Right hindlimb (tissue), 1 donor: ENCODE data around the gene NCOA1.
A peak's percentile ranks its signal among the peaks of the same experiment; 100 is the strongest.
"Not testable (repeated sequence)": the region's sequence is repeated elsewhere in the genome, so short reads cannot be mapped to it uniquely, and the experiment has no call there.

Source experiments
- DNase-seq: peaks from one replicate; pipeline ENCODE4 v3.0.0-alpha.2; 2018

Gene NCOA1

DNA sequence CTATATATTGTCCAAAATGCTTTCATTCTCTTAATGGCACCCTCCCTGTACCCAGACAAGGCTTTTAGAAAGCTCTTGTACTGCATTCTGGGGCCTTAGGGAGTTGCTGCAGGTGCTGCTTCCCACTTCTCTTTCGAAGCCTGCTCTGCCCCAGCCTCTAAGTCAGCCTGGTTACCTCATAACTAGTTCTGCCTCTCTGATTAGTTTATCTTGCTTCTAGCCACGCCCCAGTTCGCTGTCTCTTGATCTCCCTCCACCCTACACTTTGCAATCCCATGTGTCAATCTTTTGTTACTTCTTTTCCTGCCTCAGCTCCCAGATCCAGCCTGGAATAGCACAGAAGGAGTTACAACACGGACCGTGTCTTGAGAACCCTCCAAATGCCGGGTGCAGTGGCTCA, 13.8 kb upstream of the NCOA1 start:
- DNase-seq, result no peak

DNA sequence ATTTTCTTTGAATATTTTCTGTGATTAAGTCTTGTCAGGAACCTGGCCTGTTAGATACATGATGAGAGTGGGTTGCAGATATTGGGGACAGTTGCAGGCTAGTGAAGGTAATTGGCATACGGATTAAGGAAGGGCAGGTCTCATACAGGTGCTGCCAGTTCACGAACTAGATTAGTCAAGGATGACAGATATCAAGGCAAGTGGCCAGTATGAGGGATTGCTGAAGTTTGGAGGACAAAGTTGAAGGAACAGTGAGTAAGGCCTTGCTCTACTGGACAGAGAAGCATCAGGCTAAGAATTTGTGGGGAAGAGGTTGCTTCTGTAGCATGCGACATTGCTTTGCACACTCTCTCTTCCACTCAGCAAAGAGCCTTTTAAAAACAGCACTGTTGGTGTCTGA, 12.8 kb upstream of the NCOA1 start:
- no peak for DNase-seq

DNA sequence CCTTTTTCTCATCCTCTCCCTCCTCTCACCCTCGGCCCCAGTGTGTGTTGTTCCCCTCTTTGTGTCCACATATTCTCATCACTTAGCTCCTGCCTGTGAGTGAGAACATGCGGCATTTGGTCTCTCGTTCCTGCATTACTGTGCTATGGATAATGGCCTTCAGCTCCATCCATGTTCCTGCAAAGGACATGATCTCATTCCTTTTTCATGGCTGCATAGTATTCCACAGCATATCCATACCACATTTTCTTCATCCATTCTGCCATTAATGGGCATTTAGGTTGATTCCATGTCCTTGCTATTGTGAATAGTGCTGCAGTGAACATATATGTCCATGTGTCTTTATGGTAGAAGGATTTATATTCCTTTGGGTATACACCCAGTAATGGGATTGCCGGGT, 10.8 kb upstream of the NCOA1 start:
- no peak for DNase-seq

DNA sequence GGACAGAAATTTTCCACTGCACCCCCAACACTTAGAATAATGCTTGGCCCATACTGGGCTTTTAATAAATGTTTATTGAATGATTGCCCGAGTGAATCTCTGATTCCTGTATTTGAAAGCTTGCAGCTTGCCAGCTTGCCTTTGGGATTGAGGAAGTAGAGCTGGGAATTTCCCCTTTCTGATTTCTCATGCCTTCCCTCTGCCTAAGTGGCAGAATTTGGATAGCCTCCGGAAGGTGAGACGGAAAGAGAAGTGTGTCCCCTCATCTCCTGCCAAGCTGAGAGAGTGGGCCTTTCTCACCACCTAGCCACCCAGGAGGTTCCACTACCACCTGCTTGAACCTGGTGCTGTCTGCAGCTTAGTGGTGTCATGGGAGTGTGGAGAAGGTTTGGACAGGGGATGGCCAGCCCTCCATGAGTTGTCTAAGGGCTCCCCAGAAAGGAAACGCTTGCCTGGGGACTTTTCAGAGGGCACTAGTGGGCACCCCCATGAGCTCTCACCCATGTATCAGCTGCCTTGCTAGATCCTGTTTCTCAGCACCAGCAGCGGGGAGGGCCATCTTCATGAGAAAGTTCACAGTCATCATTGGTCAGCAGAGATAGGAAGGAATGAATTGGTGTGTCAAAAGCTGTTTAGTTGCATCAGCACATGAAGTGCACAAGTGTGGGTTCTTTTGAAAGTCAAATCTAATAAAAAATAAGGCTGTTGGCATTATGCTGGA, 8.6 kb upstream of the NCOA1 start:
- DNase-seq, result no peak

DNA sequence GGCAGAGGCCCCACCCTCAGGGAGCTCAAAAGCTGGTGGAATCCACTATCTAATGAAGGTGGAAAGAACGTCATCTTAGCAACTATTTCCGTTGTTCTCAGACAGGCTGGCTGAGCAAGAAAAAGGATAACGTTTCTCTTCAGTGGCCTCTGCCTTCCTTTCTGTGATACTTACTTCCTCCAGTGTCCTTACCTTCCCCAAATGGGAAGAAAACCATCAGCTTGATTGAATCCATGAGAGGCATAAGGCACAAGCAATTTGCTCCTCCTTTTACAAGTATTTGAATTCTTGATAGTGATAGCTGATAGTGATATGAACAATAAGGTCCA, 8.1 kb upstream of the NCOA1 start:
- DNase-seq, result no peak

DNA sequence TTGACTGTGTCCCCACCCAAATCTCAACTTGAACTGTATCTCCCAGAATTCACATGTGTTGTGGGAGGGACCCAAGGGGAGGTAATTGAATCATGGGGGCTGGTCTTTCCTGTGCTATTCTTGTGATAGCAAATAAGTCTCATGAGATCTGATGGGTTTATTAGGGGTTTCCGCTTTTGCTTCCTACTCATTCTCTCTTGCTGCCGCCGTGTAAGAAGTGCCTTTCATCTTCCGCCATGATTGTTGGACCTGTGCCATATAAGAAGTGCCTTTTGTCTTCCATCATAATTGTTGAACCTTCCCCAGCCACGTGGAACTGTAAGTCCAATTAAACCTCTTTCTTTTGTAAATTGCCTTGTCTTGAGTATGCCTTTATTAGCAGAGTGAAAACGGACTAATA, 6.4 kb upstream of the NCOA1 start:
- DNase-seq, result not testable (repeated sequence)

DNA sequence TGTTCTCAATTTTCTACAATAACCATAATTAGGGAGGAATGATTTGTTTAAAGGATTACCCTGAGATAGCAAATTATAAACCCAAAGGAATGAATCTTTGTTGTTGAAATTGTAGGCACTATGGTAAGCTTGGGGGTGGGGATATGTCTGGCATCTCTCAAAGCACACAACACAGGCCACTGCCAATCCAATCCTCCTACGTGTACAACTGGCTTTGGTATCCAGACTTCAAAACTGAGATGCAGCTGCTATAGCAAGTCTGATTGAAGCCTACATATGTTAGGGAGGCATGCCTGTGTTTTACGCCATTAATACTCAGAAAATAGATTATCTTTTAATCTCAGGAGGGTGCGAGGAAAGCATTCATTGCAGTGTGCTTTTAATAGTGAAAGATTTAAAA, 5.9 kb upstream of the NCOA1 start:
- DNase-seq, result peak; percentile 43

DNA sequence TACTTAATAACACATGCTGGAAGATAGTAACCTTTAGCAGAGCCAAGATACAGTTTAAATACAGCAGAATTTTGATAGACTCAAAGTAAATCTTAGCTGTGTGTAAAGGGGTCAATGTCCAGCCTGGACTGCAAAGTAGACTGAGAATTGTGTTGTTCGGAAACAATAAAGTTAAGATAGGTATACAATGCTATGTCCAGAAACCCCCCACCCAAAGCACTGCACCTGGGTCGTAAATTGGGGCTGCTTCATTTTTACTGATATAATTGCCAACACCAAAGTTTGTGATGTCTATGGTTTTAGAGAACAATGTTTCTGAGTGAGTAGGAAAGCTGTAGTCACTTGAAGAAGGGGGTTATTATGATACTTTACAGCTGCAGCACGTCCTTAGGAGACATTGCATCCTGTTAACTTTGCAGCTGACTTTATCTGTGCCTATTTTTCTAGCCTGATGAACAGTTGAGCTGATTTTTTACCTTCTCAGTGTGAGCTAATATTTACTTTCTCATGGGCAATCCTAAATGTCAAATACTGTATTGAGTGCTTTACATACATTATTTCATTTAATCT, 4.3 kb upstream of the NCOA1 start:
- DNase-seq, result no peak

DNA sequence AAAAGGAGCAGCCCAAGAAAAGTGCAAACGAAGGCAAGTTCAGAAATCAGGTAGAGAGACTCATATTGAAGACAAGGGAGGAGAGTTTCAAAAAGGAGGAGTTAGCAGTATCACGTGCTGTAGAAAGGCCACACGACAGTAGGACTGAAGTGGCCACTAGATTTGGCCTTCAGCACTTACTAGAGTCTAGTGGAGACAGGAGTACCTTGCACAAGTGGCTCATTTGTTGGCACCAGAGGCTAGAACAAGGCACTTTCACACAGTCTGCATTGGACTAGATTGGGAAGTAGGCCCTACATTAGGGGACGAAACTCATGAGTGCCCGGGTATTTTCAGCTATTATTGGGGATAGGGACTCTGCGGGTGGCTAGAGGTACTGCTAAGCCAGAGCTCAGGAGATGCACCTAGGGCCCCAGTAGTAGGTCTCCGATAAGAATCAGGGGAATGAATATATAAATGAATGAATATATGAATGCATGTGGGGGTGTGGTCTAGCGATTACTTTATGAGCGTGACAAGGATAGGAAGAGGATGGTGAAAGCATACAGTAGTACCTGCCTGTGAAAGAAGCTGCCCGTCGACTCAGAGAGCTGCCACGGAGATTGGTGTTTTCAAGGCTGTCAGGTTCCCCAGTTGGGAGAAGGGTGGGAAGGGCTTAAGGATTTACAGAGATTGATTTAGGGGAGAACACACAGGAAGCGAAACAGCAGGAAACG, 1.4 kb upstream of the NCOA1 start:
- DNase-seq, result no peak

DNA sequence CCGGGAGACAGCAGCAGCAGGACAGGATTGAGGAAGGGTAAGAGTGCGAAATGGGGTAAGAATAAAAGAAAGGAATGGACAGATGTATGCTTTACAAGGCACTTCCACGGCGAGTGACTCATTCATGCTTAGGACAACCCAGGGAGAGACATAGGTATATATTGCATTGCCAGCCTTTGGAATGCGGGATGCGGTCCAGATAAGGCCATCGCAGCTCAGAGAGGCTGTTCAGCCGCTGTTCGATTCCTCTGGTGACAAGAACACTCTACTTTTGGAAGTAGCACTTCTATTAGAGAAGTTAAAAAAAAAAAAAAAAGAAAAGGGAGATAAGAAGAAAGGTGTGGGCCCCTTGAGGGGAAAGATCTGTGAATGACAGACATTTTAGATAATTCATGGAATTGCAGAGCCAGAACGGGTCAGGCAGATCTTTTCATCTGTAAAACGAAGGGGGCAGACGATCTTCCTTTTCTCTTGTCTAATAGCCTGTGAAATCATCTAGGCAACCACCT, 819 bp upstream of the NCOA1 start:
- DNase-seq, result peak; percentile 33

DNA sequence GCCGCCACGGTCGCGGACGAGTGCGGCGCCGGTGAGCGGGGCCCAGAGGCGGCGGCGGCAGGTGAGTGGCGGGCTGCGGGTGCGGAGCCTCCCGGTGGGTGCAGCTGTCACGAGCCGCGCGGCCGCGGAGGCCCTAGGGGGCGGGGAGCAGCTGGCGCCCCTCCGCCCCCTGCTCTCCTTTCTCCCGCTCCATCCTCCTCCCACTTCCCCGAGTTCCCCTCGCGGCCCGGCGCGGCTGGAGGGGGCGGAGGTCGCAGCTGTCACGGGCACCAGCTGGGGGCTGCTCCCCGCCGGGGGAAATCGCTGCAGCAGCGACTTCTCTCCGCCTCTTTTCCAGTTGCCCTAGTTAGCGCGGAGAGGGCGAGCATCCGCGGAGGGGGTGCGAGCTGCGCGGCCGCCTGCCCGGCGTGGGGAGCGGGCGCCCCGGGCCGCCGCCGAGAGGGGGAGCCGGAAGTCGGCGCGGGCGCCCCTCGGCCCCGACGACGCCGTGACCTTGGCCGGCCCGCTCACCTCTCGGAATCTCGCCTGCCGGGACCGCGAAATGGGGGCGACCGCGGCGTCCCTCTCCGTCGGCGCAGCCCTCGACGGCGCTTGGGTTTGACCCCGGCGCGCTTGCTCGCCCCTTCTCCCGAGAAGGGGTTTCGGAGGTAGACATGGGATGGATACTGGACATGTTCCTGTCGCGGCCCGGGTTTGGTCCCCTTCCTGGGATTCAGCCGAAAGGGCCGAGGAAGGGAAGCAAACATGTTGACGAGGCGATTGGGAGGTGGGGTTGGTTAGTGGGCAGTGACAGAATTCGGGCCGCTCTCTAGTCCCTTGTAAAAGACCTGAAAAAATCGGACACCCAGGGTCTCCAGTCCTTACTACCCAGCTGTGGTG, 727 bp downstream of the NCOA1 start:
- DNase-seq, result peak; percentile 90

DNA sequence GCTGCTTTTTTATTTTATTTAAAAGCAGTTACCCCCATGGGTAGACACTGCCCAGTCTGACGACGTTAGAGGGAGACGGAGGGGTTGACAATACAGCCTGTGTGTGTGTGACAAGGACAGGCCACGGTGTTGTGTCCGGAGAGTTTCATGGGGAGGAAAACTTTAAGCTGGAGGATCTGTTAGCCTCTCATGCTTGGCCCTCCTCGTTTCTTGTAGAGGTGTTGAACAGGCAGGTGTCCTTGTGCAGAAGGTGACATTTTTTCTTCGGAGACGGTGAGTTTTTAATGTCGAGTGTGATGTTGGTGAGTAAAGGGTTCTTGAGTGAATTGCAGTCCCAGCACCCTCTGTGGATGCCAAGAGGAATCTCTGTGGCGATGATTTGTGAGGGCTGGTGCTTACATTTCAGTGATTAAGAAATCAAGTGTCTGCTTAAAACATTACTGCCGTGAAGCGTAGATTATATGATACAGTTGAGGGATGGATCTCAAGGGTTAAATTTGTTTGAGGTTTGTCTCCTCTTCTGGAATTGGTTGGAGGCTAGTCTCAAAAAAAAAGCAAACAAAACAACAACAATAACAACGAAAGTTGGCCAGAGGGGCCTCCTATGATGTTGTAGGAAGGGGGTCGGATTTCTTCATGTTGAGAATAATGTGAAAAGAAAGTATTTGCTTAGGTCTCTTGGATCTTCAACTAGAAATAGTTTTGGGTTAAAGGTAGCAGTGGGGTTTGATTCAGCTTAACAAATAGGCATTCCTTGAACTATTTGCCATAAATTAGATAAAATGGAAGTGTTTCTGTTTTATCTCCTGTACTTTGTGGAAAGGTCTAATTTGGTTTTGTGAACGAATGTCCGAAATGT, 1.6 kb downstream of the NCOA1 start:
- no peak for DNase-seq

DNA sequence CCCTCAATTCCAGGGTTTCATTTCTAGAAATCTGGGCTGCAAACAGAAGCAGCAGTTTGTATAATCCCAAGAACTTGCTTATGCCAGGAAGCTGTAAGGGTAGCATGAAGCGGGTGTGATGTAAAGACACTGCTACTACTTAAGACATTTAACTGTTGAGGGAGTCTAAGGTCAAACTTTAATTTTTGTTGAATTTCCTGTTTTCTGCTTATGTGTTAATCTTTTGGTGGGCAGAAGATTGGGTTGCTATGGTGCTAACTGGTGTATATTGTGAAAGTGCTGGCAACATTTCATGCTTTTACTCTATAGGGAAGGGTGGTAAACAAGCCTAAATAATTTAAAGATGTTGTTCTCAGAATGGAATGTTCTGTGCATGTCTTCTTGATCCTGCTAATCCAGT, 2.7 kb downstream of the NCOA1 start:
- no peak for DNase-seq

DNA sequence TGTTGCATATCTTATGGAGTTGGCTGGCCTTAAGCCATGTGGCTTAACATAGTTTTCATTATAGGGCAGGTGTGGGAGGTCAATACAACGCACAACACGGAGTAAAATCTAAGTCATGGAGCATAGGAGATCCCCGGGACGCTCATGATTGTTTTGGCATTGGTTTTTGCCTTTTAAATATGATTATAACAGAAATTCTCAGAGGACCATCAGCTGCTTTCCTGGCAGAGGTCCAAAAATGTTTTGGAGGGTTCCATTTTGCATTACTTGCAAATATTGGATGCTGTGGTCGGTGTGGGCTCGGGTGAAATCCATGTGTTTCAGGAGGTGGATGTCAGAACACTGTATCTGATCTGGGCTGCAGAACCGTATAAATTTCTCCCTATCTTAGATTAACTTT, 3.4 kb downstream of the NCOA1 start:
- DNase-seq, result no peak

DNA sequence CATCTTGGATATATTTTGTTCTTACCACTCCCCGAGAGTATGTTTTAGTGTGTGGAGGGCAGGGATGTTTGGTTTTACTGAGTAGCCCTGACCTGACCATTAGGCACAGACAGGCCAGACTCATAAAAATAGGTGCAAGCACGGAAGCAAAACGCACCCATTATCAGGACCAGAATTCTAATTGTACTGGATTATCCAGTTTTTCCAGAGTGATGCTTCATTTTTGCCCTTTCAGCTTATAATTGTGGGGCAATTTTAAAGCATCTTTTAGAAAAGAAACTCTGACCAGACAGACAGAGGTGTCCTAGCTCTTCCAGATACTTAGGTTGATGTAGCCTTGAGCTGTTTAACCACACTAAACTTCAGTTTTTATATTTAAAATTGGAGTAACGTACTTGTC, 4.4 kb downstream of the NCOA1 start:
- DNase-seq, result no peak

DNA sequence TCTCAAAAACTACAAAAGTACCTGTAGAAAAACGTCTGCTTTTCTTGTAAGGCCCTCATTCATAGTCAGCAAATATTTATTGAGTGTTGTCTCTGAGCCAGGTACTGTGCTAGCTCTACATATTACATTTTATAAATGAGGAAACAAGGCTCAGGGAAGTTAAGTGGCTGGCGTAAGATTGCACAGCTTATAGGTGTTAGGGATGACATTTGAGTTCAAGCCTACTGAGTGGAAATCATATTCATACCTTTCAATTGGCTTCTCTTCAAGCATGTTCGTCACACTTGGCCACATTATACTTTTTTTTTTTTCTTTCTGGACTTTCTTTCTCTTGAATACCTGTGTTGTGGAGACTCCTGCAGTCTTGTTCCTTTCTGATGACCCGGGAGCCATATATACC, 5.9 kb downstream of the NCOA1 start:
- DNase-seq, result no peak

DNA sequence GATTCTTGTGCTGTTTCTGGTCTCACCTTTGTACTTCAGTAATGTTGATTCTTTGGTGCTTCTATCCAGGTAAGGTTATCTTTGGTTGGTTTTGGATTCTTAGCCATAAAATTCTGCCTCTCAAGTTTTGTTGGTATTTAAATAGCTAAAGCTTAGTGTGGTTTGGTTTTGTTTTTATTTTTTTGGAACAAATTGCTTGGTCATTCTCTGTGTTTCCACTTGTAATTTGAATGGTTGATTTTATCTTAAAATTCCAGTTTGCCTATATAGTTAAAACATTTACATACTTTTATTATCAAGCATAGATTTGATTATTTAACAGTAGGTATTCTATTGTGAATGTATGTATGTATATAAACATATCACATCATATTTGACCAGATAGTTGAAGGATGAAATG, 6.6 kb downstream of the NCOA1 start:
- DNase-seq, result no peak

DNA sequence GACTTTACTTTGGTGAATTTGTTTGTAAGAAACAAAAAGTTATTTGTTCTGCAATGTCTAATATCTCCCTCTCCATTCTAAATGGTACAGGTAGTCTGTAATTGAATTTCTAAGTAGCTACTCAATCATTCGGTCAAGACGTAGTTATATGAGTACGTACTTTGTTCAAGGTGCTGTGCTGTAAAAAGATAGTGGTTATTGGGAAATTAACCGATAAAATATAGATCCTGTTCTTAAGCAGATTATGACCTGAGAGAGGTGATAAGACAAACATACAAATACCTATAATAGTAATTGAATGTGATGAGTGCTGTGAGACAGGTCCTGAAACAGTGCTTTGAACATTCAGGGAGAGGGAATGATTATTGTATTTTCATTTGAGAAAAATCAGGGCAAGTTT, 7.1 kb downstream of the NCOA1 start:
- no peak for DNase-seq

DNA sequence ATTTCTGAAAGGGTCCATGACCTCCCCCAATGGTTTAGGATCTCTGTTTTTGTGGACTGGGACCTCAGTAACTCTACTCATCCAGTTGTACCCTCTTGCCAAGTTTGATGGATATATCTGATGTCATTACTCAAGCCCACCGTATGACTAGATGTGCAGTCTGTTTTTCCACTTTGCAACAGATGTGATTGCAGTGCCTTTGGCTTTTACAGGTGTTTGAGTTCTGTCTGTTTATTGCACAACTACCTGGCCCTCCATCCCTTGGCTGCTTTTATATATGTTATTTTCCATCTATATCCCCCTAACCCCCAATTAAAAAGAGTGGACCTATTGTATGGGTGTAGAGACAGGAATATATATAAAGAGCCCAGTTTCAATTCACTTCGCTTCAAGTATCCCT, 10.8 kb downstream of the NCOA1 start:
- DNase-seq, result no peak

DNA sequence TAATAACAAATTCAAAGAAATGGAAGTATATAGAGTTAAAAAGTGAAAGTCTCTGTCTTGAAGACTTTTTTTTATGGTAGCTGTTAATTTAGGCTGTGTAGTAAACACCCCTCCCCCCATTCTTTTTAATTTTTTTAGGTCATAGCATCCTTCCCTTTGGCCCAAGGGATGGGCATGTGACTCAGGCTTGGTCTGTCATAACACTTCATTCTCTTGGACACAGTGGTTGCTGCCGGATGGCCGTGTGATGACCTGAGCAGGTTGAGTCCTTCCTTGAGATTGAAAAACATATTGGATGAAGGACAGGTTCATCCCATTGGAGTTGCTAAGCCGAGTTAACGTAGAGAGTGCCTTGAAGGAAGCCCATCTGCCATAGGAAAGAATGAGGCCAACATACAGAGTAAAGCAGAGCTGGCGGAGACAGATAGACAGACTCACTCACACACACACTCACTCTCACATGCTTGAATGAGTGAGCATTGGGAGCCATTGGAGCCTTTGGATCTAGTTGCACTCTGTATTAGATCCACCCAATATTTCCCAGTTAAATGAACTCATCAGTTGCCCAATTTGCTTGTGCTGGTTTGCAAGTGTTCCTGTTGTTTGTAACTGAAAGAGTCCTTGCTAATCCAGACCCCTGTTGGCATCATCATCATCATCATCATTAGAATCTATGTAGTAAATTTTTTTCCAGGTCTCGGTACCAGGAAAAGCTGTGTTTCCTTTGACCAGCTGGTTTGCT, 14.7 kb downstream of the NCOA1 start:
- no peak for DNase-seq

DNA sequence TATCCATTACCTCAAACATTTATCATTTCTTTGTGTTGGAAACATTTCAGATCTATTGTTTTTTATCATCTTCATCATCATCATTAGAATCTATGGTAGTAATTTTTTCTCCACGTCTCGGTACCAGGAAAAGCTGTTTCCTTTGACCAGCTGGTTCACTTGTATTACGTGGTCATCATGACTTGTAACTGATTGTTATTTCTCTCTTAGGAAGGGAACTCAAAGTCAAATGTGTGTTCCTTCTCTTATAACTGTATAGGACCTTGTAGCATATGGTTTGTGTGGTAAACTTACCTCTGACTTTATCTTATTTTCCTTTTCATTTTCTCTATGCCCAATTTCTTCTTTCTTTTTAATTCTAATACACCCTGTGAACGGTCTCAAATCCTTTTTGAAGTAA, 16.5 kb downstream of the NCOA1 start:
- DNase-seq, result no peak

DNA sequence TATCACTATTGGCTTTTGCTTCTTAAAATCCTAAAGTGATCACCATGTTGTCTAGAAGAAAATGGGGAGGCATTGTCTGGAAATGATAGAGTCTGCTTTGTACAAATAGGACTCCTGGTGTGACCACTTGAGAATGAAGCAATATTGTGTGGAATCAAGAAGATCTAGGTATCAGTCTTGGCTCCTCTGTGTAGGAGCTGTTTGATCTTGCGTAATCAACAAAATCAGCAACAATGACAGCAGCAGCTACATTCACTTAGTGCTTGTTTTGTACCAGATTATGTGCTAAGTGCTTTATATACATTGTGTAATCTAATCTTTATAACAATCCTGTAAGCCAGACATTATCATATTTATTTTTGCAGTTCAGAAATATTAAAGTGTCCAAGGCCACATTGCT, 17.8 kb downstream of the NCOA1 start:
- no peak for DNase-seq
